Measurements from ENCODE around the gene NGF.

GRCh38 chr1:115377411-115377810, 39.4 kb upstream of the NGF start:
- no peak for TF ChIP-seq GATA2 (IDR thresholded peaks at IDR 0.05; ENCODE audit: low read depth, low read length)
- no peak for TF ChIP-seq GATA3 (IDR thresholded peaks at IDR 0.05; ENCODE audit: low read depth, low read length)
